Left lung (tissue), 10 donors: Measurements from ENCODE around the gene HSD3B2. TPM values are rescaled to one million over a fixed set of nuclear protein-coding genes. Genes with fewer than 3 reads are reported as not detected.
"Not testable (repeated sequence)": the region's sequence is repeated elsewhere in the genome, so short reads cannot be mapped to it uniquely, and the experiment has no call there.

ENCODE experiments used
- ATAC-seq: fragments of 200-7000 bp; cut with Tn5 transposase; one replicate; pipeline ENCODE4 v1.9.1; 2020; ENCODE audit warnings: moderate library complexity
- DNase-seq, 4 donors: peaks; one replicate each; pipeline ENCODE4 v3.0.0-alpha.2; 2013 to 2020
- H3K27ac ChIP-seq, 2 donors: fragments of 200-600 bp; sonication (generic) in 1 of 2; one replicate each; pipeline versions ENCODE4 v1.5.0 to v1.8.0; 2020 to 2021
- H3K27me3 ChIP-seq, 2 donors: fragments of 200-600 bp; sonication (generic) in 1 of 2; one replicate each; pipeline versions ENCODE4 v1.5.0 to v1.8.0; 2020 to 2021
- H3K36me3 ChIP-seq, 2 donors: fragments of 200-600 bp; sonication (generic) in 1 of 2; one replicate each; pipeline versions ENCODE4 v1.5.0 to v1.8.0; 2020 to 2021
- H3K4me1 ChIP-seq, 2 donors: fragments of 200-600 bp; one replicate each; pipeline ENCODE4 v1.8.0; 2021
- H3K4me3 ChIP-seq, 2 donors: fragments of 200-600 bp; sonication (generic) in 1 of 2; one replicate each; pipeline versions ENCODE4 v1.5.0 to v1.8.0; 2020 to 2021; ENCODE audit warnings: mild to moderate bottlenecking in 1 of 2
- H3K9me3 ChIP-seq, 2 donors: fragments of 200-600 bp; sonication (generic) in 1 of 2; one replicate each; pipeline versions ENCODE4 v1.5.0 to v1.8.0; 2020 to 2021
- CTCF ChIP-seq, 2 donors: fragments of 200-600 bp; sonication (generic) in 1 of 2; IDR thresholded peaks; one replicate each; pipeline versions ENCODE4 v1.5.0 to v1.8.0; 2021; ENCODE audit warnings: antibody characterized with exemption in 2 of 2
- intact Hi-C, 2 donors: fragments of 100-400 bp; cut with DNase I; formaldehyde crosslinking; loops; one replicate each; pipeline versions ENCODE4 v1.11.2 to v1.14.2; 2022
- polyA plus RNA-seq, 6 donors: library from polyadenylated mRNA; unstranded; fragments of 120-200 nt; gene quantifications; one replicate each; pipeline ENCODE4 v1.2.1, GENCODE V29; 2013; ENCODE audit not compliant: insufficient read length in 6 of 6
- total RNA-seq, 2 donors: library from RNA; stranded (reverse); fragmentation: NEBNext Ultra II Directional; extraction: Animal tissue kit (Norgen Biotek cat#: 25700); gene quantifications; one replicate each; pipeline ENCODE4 v1.2.1, GENCODE V29; 2021
- donor health status: DM: no; HTN: yes; CAD: no.
- donor health status: DM: no; HTN: no; CAD: no.

HSD3B2 gene
- total and polyA plus RNA-seq, 8 donors, result 0.17 to 0.18 (median 0.18) TPM; not detected in 5

- H3K27me3 ChIP-seq, result no peaks in the 10 kb centered on the region
- no peak overlapping the region for H3K4me3 ChIP-seq
- intact Hi-C loops, result no loop called here
- TF ChIP-seq CTCF (IDR thresholded peaks at IDR 0.05), result no peak
- DNase-seq (no peak), ATAC-seq (no peak)
- H3K36me3 ChIP-seq, result no peaks in the 10 kb centered on the region
- H3K9me3 ChIP-seq, result no peaks in the 10 kb centered on the region
- H3K27ac ChIP-seq, result no peak overlapping the region
- H3K4me1 ChIP-seq, result no peaks in the 10 kb centered on the region
Measured at GRCh38 chr1:119376594-119376993, 38.4 kb upstream of the HSD3B2 start.

GRCh38 chr1:119377594-119377993 lies 37.4 kb upstream of the HSD3B2 start:
- H3K4me3 ChIP-seq, H3K36me3 ChIP-seq, H3K4me1 ChIP-seq, intact Hi-C loops, DNase-seq, H3K27me3 ChIP-seq, H3K27ac ChIP-seq, ATAC-seq, H3K9me3 ChIP-seq: not testable (repeated sequence)

GRCh38 chr1:119379117-119379516 lies 35.8 kb upstream of the HSD3B2 start:
- no peak for DNase-seq
- Histone ChIP-seq H3K27ac (no peak overlapping the region), H3K4me3 (no peak overlapping the region), H3K27me3 (no peaks in the 10 kb centered on the region), H3K9me3 (no peaks in the 10 kb centered on the region), H3K4me1 (no peaks in the 10 kb centered on the region), H3K36me3 (no peaks in the 10 kb centered on the region)
- ATAC-seq, result no peak
- no peak for TF ChIP-seq CTCF (IDR thresholded peaks at IDR 0.05)
- intact Hi-C loops, result no loop called here

- H3K36me3 ChIP-seq, result no peaks in the 10 kb centered on the region
- no peaks in the 10 kb centered on the region for H3K27me3 ChIP-seq
- H3K4me1 ChIP-seq, result no peaks in the 10 kb centered on the region
- no peak overlapping the region for H3K27ac ChIP-seq
- H3K4me3 ChIP-seq, result no peak overlapping the region
- intact Hi-C loops, result no loop called here
- DNase-seq (no peak), ATAC-seq (no peak)
- no peak for TF ChIP-seq CTCF (IDR thresholded peaks at IDR 0.05)
- H3K9me3 ChIP-seq, result no peaks in the 10 kb centered on the region
Measured at GRCh38 chr1:119380304-119380703, 34.6 kb upstream of the HSD3B2 start.

GRCh38 chr1:119380983-119381662 lies 33.8 kb upstream of the HSD3B2 start:
- H3K27ac ChIP-seq, result no peak overlapping the region
- no peak for ATAC-seq
- no peaks in the 10 kb centered on the region for H3K4me1 ChIP-seq
- TF ChIP-seq CTCF (IDR thresholded peaks at IDR 0.05), result no peak
- H3K36me3 ChIP-seq, result no peaks in the 10 kb centered on the region
- intact Hi-C loops, result no loop called here
- H3K27me3 ChIP-seq, result no peaks in the 10 kb centered on the region
- H3K4me3 ChIP-seq, result no peak overlapping the region
- DNase-seq, result no peak
- no peaks in the 10 kb centered on the region for H3K9me3 ChIP-seq

GRCh38 chr1:119384591-119384990 lies 30.4 kb upstream of the HSD3B2 start:
- Histone ChIP-seq H3K4me3 (no peak overlapping the region), H3K27me3 (no peaks in the 10 kb centered on the region), H3K4me1 (no peaks in the 10 kb centered on the region), H3K36me3 (no peaks in the 10 kb centered on the region), H3K9me3 (no peaks in the 10 kb centered on the region), H3K27ac (no peak overlapping the region)
- DNase-seq (no peak), ATAC-seq (no peak)
- intact Hi-C loops, result no loop called here
- no peak for TF ChIP-seq CTCF (IDR thresholded peaks at IDR 0.05)
